ENCODE results near the gene CD3G.
"Not testable (repeated sequence)": the region's sequence is repeated elsewhere in the genome, so short reads cannot be mapped to it uniquely, and the experiment has no call there.

The CD3G gene

GRCh38 chr11:118305726-118306125, 38.4 kb upstream of the CD3G start:
- no peak for TF ChIP-seq CTCF (IDR thresholded peaks at IDR 0.05)
- no peak for TF ChIP-seq ZFX (IDR thresholded peaks at IDR 0.05; ENCODE audit: borderline replicate concordance)
- H3K27ac ChIP-seq = no peak overlapping the region

- no peak overlapping the region for H3K27ac ChIP-seq
- TF ChIP-seq ZFX (IDR thresholded peaks at IDR 0.05; ENCODE audit: borderline replicate concordance) = no peak
- TF ChIP-seq CTCF (IDR thresholded peaks at IDR 0.05) = no peak
Measured at GRCh38 chr11:118306556-118306955, 37.6 kb upstream of the CD3G start.

- not testable (repeated sequence) for H3K27ac ChIP-seq
Measured at GRCh38 chr11:118308995-118309528, 35.1 kb upstream of the CD3G start.

GRCh38 chr11:118310271-118310670, 33.9 kb upstream of the CD3G start:
- no peak overlapping the region for H3K27ac ChIP-seq
- TF ChIP-seq CTCF (IDR thresholded peaks at IDR 0.05) (no peak), ZFX (IDR thresholded peaks at IDR 0.05; ENCODE audit: borderline replicate concordance) (no peak)

GRCh38 chr11:118310781-118311485, 33.2 kb upstream of the CD3G start:
- H3K27ac ChIP-seq = no peak overlapping the region
- TF ChIP-seq ZFX (IDR thresholded peaks at IDR 0.05; ENCODE audit: borderline replicate concordance) = no peak
- TF ChIP-seq CTCF (IDR thresholded peaks at IDR 0.05) = no peak

GRCh38 chr11:118311518-118311917, 32.6 kb upstream of the CD3G start:
- TF ChIP-seq ZFX (IDR thresholded peaks at IDR 0.05; ENCODE audit: borderline replicate concordance) = no peak
- TF ChIP-seq CTCF (IDR thresholded peaks at IDR 0.05) = no peak
- no peak overlapping the region for H3K27ac ChIP-seq

- TF ChIP-seq ZFX (IDR thresholded peaks at IDR 0.05; ENCODE audit: borderline replicate concordance) = no peak
- no peak for TF ChIP-seq CTCF (IDR thresholded peaks at IDR 0.05)
- no peak overlapping the region for H3K27ac ChIP-seq
Measured at GRCh38 chr11:118312328-118312727, 31.8 kb upstream of the CD3G start.

GRCh38 chr11:118313242-118313641, 30.9 kb upstream of the CD3G start:
- no peak for TF ChIP-seq CTCF (IDR thresholded peaks at IDR 0.05)
- TF ChIP-seq ZFX (IDR thresholded peaks at IDR 0.05; ENCODE audit: borderline replicate concordance) = no peak
- H3K27ac ChIP-seq = no peak overlapping the region
